RCC 7860 (cell line): Measurements from ENCODE around the gene HEXA.
"Not testable (repeated sequence)": the region's sequence is repeated elsewhere in the genome, so short reads cannot be mapped to it uniquely, and the experiment has no call there.

Source experiments
- DNase-seq: peaks from one replicate; pipeline ENCODE4 v3.0.0-alpha.2; 2015; ENCODE audit warnings: low spot score
- FAIRE-seq: peaks from 2 replicates; lab custom pipeline; 2012; peaks lifted over from hg19 to GRCh38; lab: Jason Lieb, UNC

The HEXA gene

DNA sequence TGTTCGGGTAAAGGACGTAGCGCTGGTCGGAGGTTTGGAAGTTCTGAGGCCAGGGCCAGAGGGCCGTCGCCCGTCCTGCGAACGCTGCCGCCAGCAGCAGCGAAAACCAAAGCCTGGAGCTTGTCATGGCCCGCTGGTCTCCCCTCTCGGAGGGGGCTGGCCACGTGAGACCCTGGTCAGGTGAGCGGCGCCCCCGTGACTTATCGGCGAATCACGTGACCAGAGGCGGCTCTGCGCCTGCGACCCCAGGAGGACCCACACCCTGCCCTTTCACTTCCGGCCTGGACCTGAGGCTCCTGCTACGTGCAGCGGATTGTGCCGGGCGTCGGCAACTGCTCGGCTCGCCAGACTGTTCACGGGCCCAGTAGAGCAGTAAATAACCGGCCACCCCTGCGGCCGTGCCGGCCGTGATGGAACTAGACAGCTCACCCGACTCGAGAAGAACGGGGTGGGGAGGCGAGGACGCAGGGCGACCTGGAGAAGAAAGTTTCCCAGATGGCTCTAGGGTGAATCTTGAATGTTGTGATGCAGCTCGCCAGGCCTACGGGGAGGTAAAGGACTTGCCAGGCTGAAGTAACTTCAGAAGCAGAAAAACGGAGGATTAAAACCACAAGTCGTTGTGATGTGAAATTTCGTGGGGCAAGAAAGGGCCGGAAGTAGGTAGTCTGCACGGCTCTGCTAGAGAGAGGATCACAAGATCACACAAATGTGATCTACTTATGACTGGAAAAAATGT lies at the start of gene HEXA:
Gene HEXA (minus strand): TSS at position 169 of the 736 bp plus-strand sequence. CDS start 42 bp downstream, at position 127.
- no peak for FAIRE-seq
- DNase-seq = peak; percentile 74

DNA sequence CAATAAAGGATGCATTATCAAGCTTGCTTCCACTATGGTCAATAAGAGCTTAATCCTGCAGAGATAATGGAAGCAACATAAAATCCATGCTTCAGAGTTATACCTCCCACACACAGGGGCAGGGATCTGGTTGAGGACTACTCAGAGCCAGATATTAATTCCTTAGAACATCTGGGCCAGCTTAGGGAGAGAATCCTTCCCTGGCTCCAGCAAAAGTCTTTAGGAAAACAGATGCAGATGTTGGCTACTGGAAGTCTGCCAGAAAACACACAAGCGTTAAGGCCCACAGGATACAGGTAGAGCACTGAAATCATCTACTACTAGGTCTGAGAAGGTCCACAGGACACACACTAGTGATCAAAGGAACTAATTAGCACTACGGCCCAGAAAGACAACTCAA lies 47.4 kb upstream of the HEXA start:
- DNase-seq (no peak), FAIRE-seq (no peak)

DNA sequence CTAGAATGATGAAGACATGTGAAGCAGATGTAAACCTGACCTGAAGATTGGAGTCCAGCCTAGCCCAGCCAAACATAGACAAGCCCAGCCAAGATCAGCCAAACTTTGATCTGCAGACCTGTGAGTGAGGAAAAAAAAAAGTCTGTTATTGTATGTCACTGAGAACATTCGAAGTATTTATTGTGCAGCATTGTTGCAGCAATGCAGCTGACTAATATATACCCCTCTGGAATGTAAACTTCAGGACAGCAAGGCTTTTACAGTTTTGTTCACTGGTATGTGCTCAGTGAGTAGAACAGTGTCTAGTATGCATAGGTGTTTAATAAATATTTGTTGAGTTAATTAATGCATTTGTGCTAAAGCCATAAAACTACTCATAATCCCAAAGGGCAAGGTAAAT lies 45.7 kb upstream of the HEXA start:
- FAIRE-seq (no peak), DNase-seq (no peak)

GRCh38 chr15:72420576-72420975 lies 44.8 kb upstream of the HEXA start:
- DNase-seq (no peak), FAIRE-seq (no peak)

- DNase-seq, FAIRE-seq: not testable (repeated sequence)
Observed at GRCh38 chr15:72419768-72420167, 44.0 kb upstream of the HEXA start.

DNA sequence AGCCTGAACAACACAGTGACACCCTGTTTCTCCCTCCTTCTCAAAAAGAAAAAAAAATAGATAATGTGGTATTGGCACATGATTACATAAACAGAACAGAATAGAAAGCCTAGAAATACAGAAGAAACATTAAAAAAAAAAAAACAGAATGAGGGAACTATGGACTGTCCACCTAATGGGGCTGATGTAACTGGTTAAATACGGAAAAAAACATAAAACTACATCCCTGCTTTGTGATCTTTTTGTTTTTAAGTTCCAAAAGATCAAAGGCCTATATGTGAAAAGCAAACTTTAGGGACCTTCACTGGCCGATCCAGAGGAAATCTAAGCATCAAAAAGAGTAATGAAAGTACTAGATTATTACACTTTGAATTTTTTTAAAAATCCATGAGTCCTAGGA lies 39.5 kb upstream of the HEXA start:
- FAIRE-seq (no peak), DNase-seq (no peak)

- not testable (repeated sequence) for DNase-seq
Observed at GRCh38 chr15:72413337-72413736, 37.5 kb upstream of the HEXA start.

GRCh38 chr15:72411544-72411943 lies 35.7 kb upstream of the HEXA start:
- FAIRE-seq (no peak), DNase-seq (no peak)

More at GRCh38 chr15:72413337-72413736, 37.5 kb upstream of the HEXA start:
- FAIRE-seq = not testable (repeated sequence)

GRCh38 chr15:72411111-72411510 lies 35.3 kb upstream of the HEXA start:
- DNase-seq (no peak), FAIRE-seq (no peak)

DNA sequence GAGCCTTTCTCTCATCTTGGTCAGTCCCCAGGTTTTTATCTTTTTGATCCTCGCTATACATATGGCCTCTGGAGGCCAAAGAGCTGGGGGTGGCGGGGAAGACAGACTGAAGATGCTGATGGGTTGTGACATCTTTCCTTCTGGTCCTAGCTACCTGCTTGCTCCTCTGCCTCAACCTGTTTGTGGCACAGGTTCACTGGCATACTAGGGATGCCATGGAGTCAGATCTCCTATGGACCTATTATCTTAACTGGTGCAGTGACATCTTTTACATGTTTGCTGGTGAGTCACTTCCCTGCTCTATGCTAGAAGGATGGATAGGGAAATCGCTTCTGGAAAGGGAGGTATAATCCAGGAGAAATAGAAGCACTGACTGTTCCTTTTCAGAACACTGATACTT lies 31.1 kb upstream of the HEXA start:
- FAIRE-seq = no peak

GRCh38 chr15:72404841-72405240 lies 29.0 kb upstream of the HEXA start:
- no peak for DNase-seq
- no peak for FAIRE-seq

More for the DNA sequence above, 31.1 kb upstream of the HEXA start:
- DNase-seq = no peak

- FAIRE-seq = no peak
- no peak for DNase-seq
Observed at GRCh38 chr15:72404356-72404755, 28.5 kb upstream of the HEXA start.

- no peak for DNase-seq
- no peak for FAIRE-seq
Observed at GRCh38 chr15:72402726-72403125, 26.9 kb upstream of the HEXA start.

GRCh38 chr15:72398648-72399047 lies 22.8 kb upstream of the HEXA start:
- DNase-seq = no peak
- no peak for FAIRE-seq

DNA sequence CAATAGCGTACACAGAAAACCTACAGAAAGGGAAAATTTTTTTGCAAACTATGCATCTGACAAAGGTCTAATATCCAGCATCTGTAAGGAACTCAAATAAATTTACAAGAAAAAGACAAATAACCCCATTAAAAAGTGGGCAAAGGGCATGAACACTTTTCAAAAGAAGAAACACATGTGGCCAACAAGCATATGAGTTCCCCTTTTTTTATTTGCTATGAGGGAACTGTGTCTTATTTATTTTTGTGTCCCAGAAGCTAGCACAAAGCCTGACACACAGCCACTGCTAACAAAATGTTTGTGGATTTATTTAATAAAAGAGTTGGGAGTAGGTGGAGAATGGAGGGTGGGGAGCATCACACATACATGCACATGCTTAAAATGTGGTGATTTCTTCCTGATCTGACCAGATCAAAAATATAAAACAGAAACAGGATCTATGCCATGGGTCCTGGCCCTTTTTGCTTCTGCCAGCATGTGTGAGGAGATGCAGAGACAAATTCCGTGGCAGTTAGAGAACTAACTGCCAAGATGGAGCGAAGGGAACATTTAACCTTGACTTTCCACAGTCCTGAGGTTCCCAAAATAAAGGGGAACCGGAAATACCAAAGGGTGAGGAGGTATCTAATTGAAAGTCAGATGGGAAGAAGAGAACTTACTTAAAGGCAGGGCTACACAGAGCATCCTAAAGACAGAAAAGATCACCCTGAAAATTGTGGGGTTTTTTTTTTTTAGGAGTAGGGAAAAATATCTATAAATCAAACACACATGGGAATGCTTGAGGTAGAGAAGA lies 22.2 kb upstream of the HEXA start, which contains the start of gene TMEM202:
Gene TMEM202 (plus strand): TSS at position 510 of the 793 bp plus-strand sequence. CDS start 22 bp downstream, at position 532.
- DNase-seq = no peak
- FAIRE-seq = no peak

DNA sequence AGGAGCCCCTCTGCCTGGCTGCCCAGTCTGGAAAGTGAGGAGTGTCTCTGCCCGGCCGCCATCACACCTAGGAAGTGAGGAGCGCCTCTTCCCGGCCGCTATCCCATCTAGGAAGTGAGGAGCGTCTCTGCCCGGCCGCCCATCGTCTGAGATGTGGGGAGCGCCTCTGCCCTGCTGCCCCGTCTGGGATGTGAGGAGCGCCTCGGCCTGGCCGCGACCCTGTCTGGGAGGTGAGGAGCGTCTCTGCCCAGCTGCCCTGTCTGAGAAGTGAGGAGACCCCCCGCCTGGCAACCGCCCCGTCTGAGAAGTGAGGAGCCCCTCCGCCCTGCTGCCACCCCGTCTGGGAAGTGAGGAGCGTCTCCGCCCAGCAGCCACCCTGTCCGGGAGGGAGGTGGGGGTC lies 20.5 kb upstream of the HEXA start:
- not testable (repeated sequence) for DNase-seq, FAIRE-seq

GRCh38 chr15:72389231-72389630 lies 13.4 kb upstream of the HEXA start:
- DNase-seq (no peak), FAIRE-seq (no peak)

DNA sequence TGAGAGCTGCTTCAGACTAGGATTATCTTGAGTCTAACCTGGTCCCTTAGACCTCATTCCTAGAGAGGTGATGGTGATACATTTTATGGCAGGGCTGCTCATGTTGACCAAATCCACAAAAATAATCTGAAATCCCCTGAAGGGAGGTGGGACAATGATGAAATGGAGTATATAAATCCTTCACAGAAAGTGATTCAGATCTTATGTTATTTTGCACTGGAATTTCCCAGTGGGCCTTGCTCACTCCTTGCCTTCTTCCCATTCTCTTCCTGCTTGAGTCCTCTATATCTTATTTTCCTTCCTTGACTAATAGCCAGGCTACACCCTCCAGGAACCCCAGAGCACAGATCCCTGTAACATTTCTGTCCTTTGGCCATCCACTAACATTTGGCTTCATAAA lies 11.9 kb upstream of the HEXA start:
- DNase-seq (no peak), FAIRE-seq (no peak)

DNA sequence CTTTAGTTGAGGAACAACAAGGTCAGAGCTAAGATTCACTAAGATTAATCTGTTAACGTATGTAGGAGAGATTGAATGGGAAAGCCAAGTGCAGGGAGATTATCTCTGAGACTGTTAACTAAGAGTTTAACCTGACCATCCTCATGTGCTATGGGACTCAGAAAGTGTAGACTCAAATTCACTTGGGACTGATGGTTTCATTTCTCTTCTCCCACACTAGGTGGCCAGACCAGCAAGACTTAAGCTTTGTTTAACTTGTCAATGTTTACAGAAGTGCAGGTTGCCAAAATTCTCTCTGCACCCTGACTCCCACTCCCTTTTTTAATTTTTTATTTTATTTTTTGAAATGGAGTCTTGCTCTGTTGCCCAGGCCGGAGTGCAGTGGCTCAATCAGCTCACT lies 6.3 kb upstream of the HEXA start:
- DNase-seq (no peak), FAIRE-seq (no peak)

- FAIRE-seq (no peak), DNase-seq (no peak)
Observed at GRCh38 chr15:72380743-72381142, 4.9 kb upstream of the HEXA start.

DNA sequence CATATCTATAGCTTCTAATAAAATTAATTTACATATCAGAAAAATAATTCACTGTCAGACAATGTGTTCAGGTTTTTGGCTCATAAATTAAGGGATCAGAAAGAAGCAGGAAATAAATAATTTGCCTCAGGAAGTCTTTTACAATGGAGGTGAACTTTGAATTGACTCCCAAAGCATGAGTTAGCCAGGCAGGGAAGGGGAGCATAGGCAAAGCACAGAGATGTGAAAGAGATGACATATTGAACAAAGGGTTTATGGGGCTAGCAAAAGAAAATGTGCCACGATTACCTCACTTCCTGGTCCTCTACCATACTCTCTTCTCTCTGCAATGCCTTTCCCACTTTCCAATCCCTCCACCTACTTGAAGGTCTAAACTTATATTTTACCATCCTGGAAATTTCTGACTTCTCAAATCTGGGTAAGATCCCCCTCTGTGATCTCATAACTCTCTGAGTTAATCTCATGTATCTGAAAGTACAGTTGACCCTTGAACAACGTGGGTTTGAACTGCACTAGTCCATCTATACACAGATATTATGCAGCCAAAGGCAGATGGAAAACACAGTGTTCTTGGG lies 4.1 kb upstream of the HEXA start:
- FAIRE-seq = no peak
- no peak for DNase-seq

DNA sequence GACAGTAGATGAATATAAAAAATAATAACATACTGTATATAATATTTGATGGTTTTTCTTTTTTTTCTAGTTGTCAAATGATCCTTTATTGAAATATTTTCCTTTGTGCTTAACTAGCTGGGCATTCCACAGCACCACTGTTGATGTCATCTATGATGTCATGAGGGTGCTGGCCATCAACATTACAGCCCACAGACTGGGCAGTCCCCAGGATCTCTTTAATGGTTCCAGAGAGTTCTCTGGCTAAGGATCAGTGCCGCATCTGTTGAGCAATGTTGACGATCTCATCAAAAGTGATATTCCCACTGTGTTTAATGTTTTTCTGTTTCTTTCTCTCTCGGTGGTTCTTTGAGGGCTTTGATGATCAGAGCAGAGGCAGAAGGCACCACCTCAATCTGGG lies 3.3 kb upstream of the HEXA start:
- not testable (repeated sequence) for FAIRE-seq, DNase-seq
